GM23338 (cell line): ENCODE measurements around the gene MCAT. TPM values are rescaled to one million over a fixed set of nuclear protein-coding genes. Genes with fewer than 3 reads are reported as not detected.

Experiments used
- ATAC-seq: fragments of 200-7000 bp; cut with Tn5 transposase; 3 replicates; pipeline ENCODE4 v1.9.1; 2020
- DNase-seq: peaks from one replicate; pipeline ENCODE4 v3.0.0-alpha.2; 2015; ENCODE audit warnings: low spot score
- H2AFZ ChIP-seq: fragments of 200-600 bp; sonication (generic); 2 replicates; pipeline ENCODE4 v1.8.0; 2016; ENCODE audit warnings: antibody characterized with exemption, mild to moderate bottlenecking, moderate library complexity
- H3F3A ChIP-seq: fragments of 200-600 bp; sonication (generic); replicated peaks from 2 replicates; pipeline ENCODE4 v1.8.0; 2017; ENCODE audit warnings: antibody characterized with exemption, mixed run types, low read depth
- H3K27ac ChIP-seq: fragments of 200-600 bp; sonication (generic); 2 replicates; pipeline ENCODE4 v1.6.1; 2016; ENCODE audit warnings: low read depth
- H3K27me3 ChIP-seq: fragments of 200-600 bp; sonication (generic); 2 replicates; pipeline ENCODE4 v1.8.0; 2016; ENCODE audit warnings: mild to moderate bottlenecking, mixed run types, moderate library complexity; ENCODE audit not compliant: insufficient read depth
- H3K36me3 ChIP-seq: fragments of 200-600 bp; sonication (generic); 2 replicates; pipeline ENCODE4 v1.8.0; 2016; ENCODE audit warnings: mild to moderate bottlenecking; ENCODE audit not compliant: insufficient read depth
- H3K4me1 ChIP-seq: fragments of 200-600 bp; sonication (generic); 2 replicates; pipeline ENCODE4 v1.8.0; 2016; ENCODE audit warnings: mild to moderate bottlenecking, moderate library complexity; ENCODE audit not compliant: insufficient read depth
- H3K4me2 ChIP-seq: fragments of 200-600 bp; sonication (generic); 2 replicates; pipeline ENCODE4 v1.7.1; 2017; ENCODE audit warnings: mixed run types
- H3K4me3 ChIP-seq: fragments of 200-600 bp; sonication (generic); 2 replicates; pipeline ENCODE4 v1.6.1; 2016; ENCODE audit warnings: mixed run types
- H3K79me2 ChIP-seq: fragments of 200-600 bp; sonication (generic); replicated peaks from 2 replicates; pipeline ENCODE4 v1.8.0; 2017; ENCODE audit warnings: mild to moderate bottlenecking; ENCODE audit not compliant: insufficient read depth
- H3K9me2 ChIP-seq: fragments of 200-600 bp; sonication (generic); 2 replicates; pipeline ENCODE4 v1.8.0; 2017; ENCODE audit not compliant: insufficient read depth
- H4K20me1 ChIP-seq: fragments of 200-600 bp; sonication (generic); replicated peaks from 2 replicates; pipeline ENCODE4 v1.8.0; 2017; ENCODE audit warnings: mild to moderate bottlenecking; ENCODE audit not compliant: insufficient read depth
- H3K27ac Mint-ChIP-seq: 2 replicates; pipeline ENCODE4 v1.8.0; 2020; ENCODE audit warnings: inconsistent platforms, mild to moderate bottlenecking, moderate library complexity, mixed read lengths
- H3K27me3 Mint-ChIP-seq: 3 replicates; pipeline ENCODE4 v1.8.0; 2022; ENCODE audit warnings: low read depth, mild to moderate bottlenecking, moderate library complexity, mixed read lengths, inconsistent platforms; ENCODE audit not compliant: insufficient read depth, poor library complexity
- H3K36me3 Mint-ChIP-seq: 3 replicates; pipeline ENCODE4 v1.8.0; 2021; ENCODE audit warnings: low read depth, mild to moderate bottlenecking, inconsistent platforms, moderate library complexity, mixed read lengths
- H3K4me1 Mint-ChIP-seq: 3 replicates; pipeline ENCODE4 v1.8.0; 2020; ENCODE audit warnings: mild to moderate bottlenecking, inconsistent platforms, mixed read lengths
- H3K4me3 Mint-ChIP-seq: 3 replicates; pipeline ENCODE4 v1.8.0; 2021; ENCODE audit warnings: moderate library complexity, mild to moderate bottlenecking, inconsistent platforms, mixed read lengths
- H3K9me3 Mint-ChIP-seq: 3 replicates; pipeline ENCODE4 v1.8.0; 2020; ENCODE audit warnings: moderate library complexity, mild to moderate bottlenecking, inconsistent platforms, mixed read lengths
- CREB1 ChIP-seq: fragments of 250-450 bp; sonication (Bioruptor Pico); IDR thresholded peaks from 2 replicates; pipeline ENCODE4 v1.5.0; 2020; ENCODE audit warnings: low read depth, mild to moderate bottlenecking, moderate library complexity
- EZH2phosphoT487 ChIP-seq: fragments of 200-600 bp; sonication (generic); IDR thresholded peaks from one replicate; pipeline ENCODE4 v1.8.1; 2018; ENCODE audit warnings: antibody characterized with exemption; ENCODE audit not compliant: unreplicated experiment
- NANOG ChIP-seq: IDR thresholded peaks from 2 replicates; pipeline ENCODE4 v1.6.1; 2016; ENCODE audit warnings: antibody characterized with exemption, borderline replicate concordance
- POLR2AphosphoS5 ChIP-seq: IDR thresholded peaks from 2 replicates; pipeline ENCODE4 v1.6.1; 2016; ENCODE audit warnings: antibody characterized with exemption, low read depth
- STAT1 ChIP-seq: IDR thresholded peaks from one replicate; pipeline ENCODE4 v1.6.1; 2016; ENCODE audit warnings: antibody characterized with exemption; ENCODE audit not compliant: unreplicated experiment
- ZNF331 ChIP-seq: fragments of 250-450 bp; sonication (Bioruptor Pico); IDR thresholded peaks from 2 replicates; pipeline ENCODE4 v1.5.0; 2020; ENCODE audit warnings: low read depth, mild to moderate bottlenecking, moderate library complexity
- polyA plus RNA-seq: library from polyadenylated mRNA; unstranded; fragments of >200 nt; fragmentation: Nextera tagmentation; extraction: Ambion mirVana; gene quantifications from 2 replicates; pipeline ENCODE4 v1.2.1, GENCODE V29; 2016
- total RNA-seq: library from RNA; depleted of rRNA; stranded (reverse); fragments of >200 nt; shearing (Covaris generic); gene quantifications from 2 replicates; pipeline ENCODE4 v1.2.3, GENCODE V29; 2014
- TF ChIP-seq, protein P1 (sequence below): IDR thresholded peaks from one replicate; pipeline ENCODE4 v1.6.1; 2018; ENCODE audit warnings: antibody characterized with exemption; ENCODE audit not compliant: unreplicated experiment
- TF ChIP-seq, protein P2 (sequence below), 2 experiments: fragments of 200-600 bp in 1 of 2; sonication (generic) in 1 of 2; conservative IDR thresholded peaks; 2 replicates each; pipeline versions ENCODE4 v1.5.1 to v1.6.1; 2016 to 2017; ENCODE audit warnings: antibody characterized with exemption in 2 of 2, low read depth in 2 of 2, mild to moderate bottlenecking in 2 of 2, moderate library complexity in 1 of 2
- TF ChIP-seq, protein P3 (sequence below): fragments of 250-450 bp; sonication (Bioruptor Pico); IDR thresholded peaks from 2 replicates; pipeline ENCODE4 v1.5.0; 2020; ENCODE audit warnings: mild to moderate bottlenecking, moderate library complexity

Gene MCAT
- total and polyA plus RNA-seq, 2 experiments from 2014 or later, result 9.7 to 16.9 TPM

DNA sequence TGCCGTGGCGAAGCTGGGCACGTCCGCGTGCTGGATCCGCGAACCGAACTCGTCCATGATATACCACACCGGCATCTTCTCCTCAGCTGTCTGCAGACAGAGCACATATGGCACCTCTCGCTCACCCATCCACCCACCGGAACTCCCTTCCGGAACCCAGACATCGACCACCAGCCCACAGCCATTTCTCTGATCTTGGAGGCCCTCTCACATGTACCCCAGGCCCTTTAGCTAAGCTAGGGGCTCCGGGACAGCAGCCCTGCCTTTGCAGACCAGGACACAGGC is 36.7 kb upstream of the MCAT start:
- H3K9me3 Mint-ChIP-seq, result no peaks in the 10 kb centered on the region; the same call in 2 of the 3 replicates
- peaks cover 11% of the 10 kb centered on the region for H4K20me1 ChIP-seq
- no peaks in the 10 kb centered on the region; the same call in 1 of the 2 replicates for H3K36me3 ChIP-seq
- ATAC-seq, result no peak
- H3K9me2 ChIP-seq, result no peaks in the 10 kb centered on the region
- no peaks in the 10 kb centered on the region for H3F3A ChIP-seq
- no peak overlapping the region for H3K27ac Mint-ChIP-seq
- H3K4me3 Mint-ChIP-seq, result no peak overlapping the region
- no peak overlapping the region for H3K4me2 ChIP-seq
- TF ChIP-seq, protein P1, sequence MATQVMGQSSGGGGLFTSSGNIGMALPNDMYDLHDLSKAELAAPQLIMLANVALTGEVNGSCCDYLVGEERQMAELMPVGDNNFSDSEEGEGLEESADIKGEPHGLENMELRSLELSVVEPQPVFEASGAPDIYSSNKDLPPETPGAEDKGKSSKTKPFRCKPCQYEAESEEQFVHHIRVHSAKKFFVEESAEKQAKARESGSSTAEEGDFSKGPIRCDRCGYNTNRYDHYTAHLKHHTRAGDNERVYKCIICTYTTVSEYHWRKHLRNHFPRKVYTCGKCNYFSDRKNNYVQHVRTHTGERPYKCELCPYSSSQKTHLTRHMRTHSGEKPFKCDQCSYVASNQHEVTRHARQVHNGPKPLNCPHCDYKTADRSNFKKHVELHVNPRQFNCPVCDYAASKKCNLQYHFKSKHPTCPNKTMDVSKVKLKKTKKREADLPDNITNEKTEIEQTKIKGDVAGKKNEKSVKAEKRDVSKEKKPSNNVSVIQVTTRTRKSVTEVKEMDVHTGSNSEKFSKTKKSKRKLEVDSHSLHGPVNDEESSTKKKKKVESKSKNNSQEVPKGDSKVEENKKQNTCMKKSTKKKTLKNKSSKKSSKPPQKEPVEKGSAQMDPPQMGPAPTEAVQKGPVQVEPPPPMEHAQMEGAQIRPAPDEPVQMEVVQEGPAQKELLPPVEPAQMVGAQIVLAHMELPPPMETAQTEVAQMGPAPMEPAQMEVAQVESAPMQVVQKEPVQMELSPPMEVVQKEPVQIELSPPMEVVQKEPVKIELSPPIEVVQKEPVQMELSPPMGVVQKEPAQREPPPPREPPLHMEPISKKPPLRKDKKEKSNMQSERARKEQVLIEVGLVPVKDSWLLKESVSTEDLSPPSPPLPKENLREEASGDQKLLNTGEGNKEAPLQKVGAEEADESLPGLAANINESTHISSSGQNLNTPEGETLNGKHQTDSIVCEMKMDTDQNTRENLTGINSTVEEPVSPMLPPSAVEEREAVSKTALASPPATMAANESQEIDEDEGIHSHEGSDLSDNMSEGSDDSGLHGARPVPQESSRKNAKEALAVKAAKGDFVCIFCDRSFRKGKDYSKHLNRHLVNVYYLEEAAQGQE, result no peak
- TF ChIP-seq ZNF331 (CRISPR knock-in tag) (no peak), STAT1 (no peak), EZH2phosphoT487 (no peak), POLR2AphosphoS5 (no peak)
- TF ChIP-seq, protein P2, sequence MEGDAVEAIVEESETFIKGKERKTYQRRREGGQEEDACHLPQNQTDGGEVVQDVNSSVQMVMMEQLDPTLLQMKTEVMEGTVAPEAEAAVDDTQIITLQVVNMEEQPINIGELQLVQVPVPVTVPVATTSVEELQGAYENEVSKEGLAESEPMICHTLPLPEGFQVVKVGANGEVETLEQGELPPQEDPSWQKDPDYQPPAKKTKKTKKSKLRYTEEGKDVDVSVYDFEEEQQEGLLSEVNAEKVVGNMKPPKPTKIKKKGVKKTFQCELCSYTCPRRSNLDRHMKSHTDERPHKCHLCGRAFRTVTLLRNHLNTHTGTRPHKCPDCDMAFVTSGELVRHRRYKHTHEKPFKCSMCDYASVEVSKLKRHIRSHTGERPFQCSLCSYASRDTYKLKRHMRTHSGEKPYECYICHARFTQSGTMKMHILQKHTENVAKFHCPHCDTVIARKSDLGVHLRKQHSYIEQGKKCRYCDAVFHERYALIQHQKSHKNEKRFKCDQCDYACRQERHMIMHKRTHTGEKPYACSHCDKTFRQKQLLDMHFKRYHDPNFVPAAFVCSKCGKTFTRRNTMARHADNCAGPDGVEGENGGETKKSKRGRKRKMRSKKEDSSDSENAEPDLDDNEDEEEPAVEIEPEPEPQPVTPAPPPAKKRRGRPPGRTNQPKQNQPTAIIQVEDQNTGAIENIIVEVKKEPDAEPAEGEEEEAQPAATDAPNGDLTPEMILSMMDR (conservative IDR thresholded peaks at IDR 0.05; ENCODE audit: low read depth in 2 of 2), result no peak
- DNase-seq, result no peak
- no peak overlapping the region for H3K27ac ChIP-seq
- no peak overlapping the region for H2AFZ ChIP-seq
- H3K79me2 ChIP-seq, result peaks cover 18% of the 10 kb centered on the region
- no peak overlapping the region for H3K4me3 ChIP-seq
- peaks cover 10% of the 10 kb centered on the region for H3K4me1 Mint-ChIP-seq
- no peaks in the 10 kb centered on the region for H3K27me3 ChIP-seq
- peaks cover 8% of the 10 kb centered on the region for H3K27me3 Mint-ChIP-seq
- peaks cover 66% of the 10 kb centered on the region for H3K36me3 Mint-ChIP-seq
- H3K4me1 ChIP-seq, result no peaks in the 10 kb centered on the region

DNA sequence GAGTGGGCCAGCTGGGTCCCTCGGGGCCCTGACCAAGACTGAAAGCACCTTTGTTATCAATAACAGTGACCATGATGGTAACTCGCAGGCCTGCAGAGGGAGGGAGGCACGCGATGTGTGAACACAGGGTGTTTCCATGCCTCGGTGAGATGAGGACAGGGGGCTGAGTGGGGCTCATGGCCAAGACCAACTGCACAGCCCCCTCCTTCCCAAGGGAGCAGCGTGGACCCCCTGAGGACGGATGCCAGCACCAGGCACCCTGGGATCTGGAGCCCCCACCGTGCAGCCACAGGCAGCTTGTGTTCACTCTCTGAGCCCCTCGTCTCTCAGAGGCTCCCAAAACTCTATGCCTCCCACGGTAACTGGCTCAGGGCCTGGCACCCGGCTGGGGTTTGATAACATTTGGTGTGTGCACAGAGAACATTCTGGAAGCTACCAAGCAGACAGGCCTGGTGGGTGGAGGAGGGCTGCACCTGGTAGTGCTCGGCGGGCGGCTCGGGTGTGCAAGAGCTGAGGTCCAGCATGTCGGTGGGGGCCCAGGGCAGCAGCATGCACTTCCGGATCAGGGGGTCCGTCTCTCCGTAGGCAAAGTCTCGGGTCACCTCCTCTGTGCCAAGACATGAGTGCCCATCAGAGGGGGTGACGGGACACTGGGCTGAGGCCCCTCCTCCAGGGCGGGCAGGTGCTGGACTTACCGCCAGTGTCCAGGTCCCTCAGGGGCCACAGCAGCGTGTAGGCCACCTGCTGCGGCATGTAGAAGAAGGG is 36.1 kb upstream of the MCAT start:
- peaks cover 6% of the 10 kb centered on the region for H4K20me1 ChIP-seq
- H3K27ac Mint-ChIP-seq, result no peak overlapping the region
- no peak overlapping the region for H3K4me3 Mint-ChIP-seq
- H3K4me1 Mint-ChIP-seq, result peaks cover 5% of the 10 kb centered on the region
- no peak overlapping the region for H3K4me3 ChIP-seq
- no peaks in the 10 kb centered on the region for H3K4me1 ChIP-seq
- no peak overlapping the region for H2AFZ ChIP-seq
- H3K27me3 ChIP-seq, result no peaks in the 10 kb centered on the region
- H3K27me3 Mint-ChIP-seq, result peaks cover 8% of the 10 kb centered on the region
- no peaks in the 10 kb centered on the region; the same call in 1 of the 2 replicates for H3K36me3 ChIP-seq
- H3K79me2 ChIP-seq, result peaks cover 12% of the 10 kb centered on the region
- no peaks in the 10 kb centered on the region; the same call in 2 of the 3 replicates for H3K9me3 Mint-ChIP-seq
- H3K9me2 ChIP-seq, result no peaks in the 10 kb centered on the region
- H3F3A ChIP-seq, result no peaks in the 10 kb centered on the region
- no peak for ATAC-seq
- H3K4me2 ChIP-seq, result no peak overlapping the region
- no peak overlapping the region for H3K27ac ChIP-seq
- no peak for DNase-seq
- peaks cover 64% of the 10 kb centered on the region for H3K36me3 Mint-ChIP-seq
- TF ChIP-seq NANOG (no peak), CREB1 (CRISPR knock-in tag) (no peak)
- TF ChIP-seq, protein P3, sequence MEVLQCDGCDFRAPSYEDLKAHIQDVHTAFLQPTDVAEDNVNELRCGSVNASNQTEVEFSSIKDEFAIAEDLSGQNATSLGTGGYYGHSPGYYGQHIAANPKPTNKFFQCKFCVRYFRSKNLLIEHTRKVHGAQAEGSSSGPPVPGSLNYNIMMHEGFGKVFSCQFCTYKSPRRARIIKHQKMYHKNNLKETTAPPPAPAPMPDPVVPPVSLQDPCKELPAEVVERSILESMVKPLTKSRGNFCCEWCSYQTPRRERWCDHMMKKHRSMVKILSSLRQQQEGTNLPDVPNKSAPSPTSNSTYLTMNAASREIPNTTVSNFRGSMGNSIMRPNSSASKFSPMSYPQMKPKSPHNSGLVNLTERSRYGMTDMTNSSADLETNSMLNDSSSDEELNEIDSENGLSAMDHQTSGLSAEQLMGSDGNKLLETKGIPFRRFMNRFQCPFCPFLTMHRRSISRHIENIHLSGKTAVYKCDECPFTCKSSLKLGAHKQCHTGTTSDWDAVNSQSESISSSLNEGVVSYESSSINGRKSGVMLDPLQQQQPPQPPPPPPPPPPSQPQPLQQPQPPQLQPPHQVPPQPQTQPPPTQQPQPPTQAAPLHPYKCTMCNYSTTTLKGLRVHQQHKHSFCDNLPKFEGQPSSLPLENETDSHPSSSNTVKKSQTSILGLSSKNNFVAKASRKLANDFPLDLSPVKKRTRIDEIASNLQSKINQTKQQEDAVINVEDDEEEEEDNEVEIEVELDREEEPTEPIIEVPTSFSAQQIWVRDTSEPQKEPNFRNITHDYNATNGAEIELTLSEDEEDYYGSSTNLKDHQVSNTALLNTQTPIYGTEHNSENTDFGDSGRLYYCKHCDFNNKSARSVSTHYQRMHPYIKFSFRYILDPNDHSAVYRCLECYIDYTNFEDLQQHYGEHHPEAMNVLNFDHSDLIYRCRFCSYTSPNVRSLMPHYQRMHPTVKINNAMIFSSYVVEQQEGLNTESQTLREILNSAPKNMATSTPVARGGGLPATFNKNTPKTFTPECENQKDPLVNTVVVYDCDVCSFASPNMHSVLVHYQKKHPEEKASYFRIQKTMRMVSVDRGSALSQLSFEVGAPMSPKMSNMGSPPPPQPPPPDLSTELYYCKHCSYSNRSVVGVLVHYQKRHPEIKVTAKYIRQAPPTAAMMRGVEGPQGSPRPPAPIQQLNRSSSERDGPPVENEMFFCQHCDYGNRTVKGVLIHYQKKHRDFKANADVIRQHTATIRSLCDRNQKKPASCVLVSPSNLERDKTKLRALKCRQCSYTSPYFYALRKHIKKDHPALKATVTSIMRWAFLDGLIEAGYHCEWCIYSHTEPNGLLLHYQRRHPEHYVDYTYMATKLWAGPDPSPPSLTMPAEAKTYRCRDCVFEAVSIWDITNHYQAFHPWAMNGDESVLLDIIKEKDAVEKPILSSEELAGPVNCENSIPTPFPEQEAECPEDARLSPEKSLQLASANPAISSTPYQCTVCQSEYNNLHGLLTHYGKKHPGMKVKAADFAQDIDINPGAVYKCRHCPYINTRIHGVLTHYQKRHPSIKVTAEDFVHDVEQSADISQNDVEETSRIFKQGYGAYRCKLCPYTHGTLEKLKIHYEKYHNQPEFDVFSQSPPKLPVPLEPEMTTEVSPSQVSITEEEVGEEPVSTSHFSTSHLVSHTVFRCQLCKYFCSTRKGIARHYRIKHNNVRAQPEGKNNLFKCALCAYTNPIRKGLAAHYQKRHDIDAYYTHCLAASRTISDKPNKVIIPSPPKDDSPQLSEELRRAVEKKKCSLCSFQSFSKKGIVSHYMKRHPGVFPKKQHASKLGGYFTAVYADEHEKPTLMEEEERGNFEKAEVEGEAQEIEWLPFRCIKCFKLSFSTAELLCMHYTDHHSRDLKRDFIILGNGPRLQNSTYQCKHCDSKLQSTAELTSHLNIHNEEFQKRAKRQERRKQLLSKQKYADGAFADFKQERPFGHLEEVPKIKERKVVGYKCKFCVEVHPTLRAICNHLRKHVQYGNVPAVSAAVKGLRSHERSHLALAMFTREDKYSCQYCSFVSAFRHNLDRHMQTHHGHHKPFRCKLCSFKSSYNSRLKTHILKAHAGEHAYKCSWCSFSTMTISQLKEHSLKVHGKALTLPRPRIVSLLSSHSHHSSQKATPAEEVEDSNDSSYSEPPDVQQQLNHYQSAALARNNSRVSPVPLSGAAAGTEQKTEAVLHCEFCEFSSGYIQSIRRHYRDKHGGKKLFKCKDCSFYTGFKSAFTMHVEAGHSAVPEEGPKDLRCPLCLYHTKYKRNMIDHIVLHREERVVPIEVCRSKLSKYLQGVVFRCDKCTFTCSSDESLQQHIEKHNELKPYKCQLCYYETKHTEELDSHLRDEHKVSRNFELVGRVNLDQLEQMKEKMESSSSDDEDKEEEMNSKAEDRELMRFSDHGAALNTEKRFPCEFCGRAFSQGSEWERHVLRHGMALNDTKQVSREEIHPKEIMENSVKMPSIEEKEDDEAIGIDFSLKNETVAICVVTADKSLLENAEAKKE (CRISPR knock-in tag), result no peak
